Upper lobe of left lung (tissue), 4 donors: ENCODE results near the gene NUP153.

Experiments used
- EP300 ChIP-seq, 4 donors: sonication (generic); formaldehyde crosslinking; IDR thresholded peaks; one replicate each; pipeline ENCODE4 v1.5.1; 2017; ENCODE audit warnings: antibody characterized with exemption in 4 of 4, control low read depth in 2 of 4
- POLR2A ChIP-seq, 4 donors: fragments of 450-650 bp; IDR thresholded peaks; one replicate each; pipeline ENCODE4 v1.5.1; 2016 to 2017; ENCODE audit warnings: antibody characterized with exemption in 4 of 4, mild to moderate bottlenecking in 2 of 4
- TF ChIP-seq, protein P1 (sequence below), 6 experiments: fragments of 450-650 bp in 4 of 6; fragments of 200-600 bp in 2 of 6; sonication (generic) in 2 of 6; IDR thresholded peaks; one replicate each; pipeline ENCODE4 v1.5.1; 2016 to 2019; ENCODE audit warnings: antibody characterized with exemption in 6 of 6

DNA sequence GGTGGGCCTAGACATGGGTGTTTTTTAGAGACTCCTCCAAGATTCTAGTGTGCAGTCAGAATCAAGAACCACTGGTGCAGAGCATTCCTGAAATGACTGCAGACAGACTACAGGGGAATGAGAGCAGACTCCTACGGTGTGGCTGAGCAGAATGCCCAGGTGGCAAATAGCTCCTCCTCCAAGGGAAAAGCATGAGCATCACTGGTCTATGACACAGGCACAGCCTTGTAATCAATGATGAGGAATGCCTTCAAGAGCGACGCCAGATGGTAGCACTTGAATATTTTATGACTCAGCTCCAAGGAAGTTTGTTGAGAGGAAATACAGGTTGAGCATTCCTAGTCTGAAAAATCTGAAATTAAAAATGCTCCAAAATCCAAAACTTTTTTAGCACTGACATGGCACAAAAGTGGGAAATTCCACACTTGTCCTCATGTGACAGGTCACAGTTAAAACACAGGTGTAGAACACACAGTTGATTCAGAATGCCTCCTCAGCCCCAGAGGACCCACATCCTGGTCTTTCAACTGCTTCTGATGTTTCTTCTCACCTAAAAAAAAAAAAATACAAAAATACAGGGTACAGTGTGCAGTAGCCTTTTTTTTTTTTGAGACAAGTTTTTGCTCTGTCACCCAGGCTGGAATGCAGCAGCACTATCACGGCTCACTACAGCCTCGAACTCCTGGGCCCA lies 117.2 kb downstream of the NUP153 start:
- TF ChIP-seq, protein P1, sequence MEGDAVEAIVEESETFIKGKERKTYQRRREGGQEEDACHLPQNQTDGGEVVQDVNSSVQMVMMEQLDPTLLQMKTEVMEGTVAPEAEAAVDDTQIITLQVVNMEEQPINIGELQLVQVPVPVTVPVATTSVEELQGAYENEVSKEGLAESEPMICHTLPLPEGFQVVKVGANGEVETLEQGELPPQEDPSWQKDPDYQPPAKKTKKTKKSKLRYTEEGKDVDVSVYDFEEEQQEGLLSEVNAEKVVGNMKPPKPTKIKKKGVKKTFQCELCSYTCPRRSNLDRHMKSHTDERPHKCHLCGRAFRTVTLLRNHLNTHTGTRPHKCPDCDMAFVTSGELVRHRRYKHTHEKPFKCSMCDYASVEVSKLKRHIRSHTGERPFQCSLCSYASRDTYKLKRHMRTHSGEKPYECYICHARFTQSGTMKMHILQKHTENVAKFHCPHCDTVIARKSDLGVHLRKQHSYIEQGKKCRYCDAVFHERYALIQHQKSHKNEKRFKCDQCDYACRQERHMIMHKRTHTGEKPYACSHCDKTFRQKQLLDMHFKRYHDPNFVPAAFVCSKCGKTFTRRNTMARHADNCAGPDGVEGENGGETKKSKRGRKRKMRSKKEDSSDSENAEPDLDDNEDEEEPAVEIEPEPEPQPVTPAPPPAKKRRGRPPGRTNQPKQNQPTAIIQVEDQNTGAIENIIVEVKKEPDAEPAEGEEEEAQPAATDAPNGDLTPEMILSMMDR (IDR thresholded peaks at IDR 0.05): peak in 1 of 6 experiments; percentile 10
- TF ChIP-seq POLR2A (IDR thresholded peaks at IDR 0.05) (no peak), EP300 (IDR thresholded peaks at IDR 0.05) (no peak)
